HG03175 (cell line): ENCODE measurements around the gene ELSPBP1.
"Not testable (repeated sequence)": the region's sequence is repeated elsewhere in the genome, so short reads cannot be mapped to it uniquely, and the experiment has no call there.

Source experiments
- ATAC-seq: cut with Tn5 transposase; IDR thresholded peaks from one replicate; pipeline ENCODE4 v1.9.1; 2021; ENCODE audit warnings: mild to moderate bottlenecking, moderate library complexity; ENCODE audit not compliant: unreplicated experiment

Gene ELSPBP1

GRCh38 chr19:48041877-48042580 lies 47.6 kb downstream of the ELSPBP1 start:
- ATAC-seq = no peak

GRCh38 chr19:48043675-48044258 lies 49.3 kb downstream of the ELSPBP1 start, which contains the start of gene CABP5:
Gene CABP5, minus strand, starts transcription at chr19:48044079. Its CDS starts 157 bp downstream, at chr19:48043922.
- ATAC-seq = no peak

GRCh38 chr19:48044561-48044960 lies 50.1 kb downstream of the ELSPBP1 start:
- ATAC-seq = no peak

- no peak for ATAC-seq
These were observed 57.1 kb downstream of the ELSPBP1 start for GRCh38 chr19:48051335-48052033.

DNA sequence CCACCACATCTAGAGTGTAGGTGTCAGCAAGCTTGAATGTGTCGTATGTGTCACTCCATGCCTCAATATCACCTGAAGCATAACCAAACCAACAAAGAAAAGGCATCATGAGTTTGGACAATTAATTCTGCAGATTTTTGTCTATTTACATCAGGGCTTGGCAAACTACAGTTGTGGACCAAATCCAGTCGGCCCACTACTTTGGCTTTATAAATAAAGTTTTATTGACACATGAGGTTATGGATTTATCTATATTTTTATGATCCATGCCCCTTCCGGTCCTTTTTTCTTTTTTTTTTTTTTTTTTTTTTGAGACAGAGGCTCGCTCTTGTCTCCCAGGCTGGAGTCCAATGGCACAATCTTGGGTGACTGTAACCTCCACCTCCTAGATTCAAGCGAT lies 58.6 kb downstream of the ELSPBP1 start:
- ATAC-seq = no peak

DNA sequence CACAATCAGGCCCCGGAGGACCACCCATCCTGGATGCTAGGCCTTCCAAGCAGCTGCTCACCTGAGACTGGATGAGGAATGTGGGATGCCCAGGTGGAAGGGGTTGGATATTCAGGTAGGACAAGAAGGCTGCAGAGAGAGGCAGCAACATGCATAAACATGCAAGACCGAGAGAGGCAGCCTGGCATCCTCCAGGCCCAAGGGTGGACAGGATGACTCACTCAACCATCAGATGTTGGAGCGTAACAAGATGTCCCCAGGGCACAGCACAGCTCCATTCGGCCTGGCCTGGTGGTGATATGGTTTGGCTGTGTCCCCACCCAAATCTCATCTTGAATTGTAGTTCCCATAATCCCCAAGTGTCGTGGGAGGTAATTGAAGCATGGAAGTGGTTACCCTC lies 59.4 kb downstream of the ELSPBP1 start:
- ATAC-seq = no peak

- ATAC-seq = no peak
These were observed 64.9 kb downstream of the ELSPBP1 start for GRCh38 chr19:48059331-48059730.

DNA sequence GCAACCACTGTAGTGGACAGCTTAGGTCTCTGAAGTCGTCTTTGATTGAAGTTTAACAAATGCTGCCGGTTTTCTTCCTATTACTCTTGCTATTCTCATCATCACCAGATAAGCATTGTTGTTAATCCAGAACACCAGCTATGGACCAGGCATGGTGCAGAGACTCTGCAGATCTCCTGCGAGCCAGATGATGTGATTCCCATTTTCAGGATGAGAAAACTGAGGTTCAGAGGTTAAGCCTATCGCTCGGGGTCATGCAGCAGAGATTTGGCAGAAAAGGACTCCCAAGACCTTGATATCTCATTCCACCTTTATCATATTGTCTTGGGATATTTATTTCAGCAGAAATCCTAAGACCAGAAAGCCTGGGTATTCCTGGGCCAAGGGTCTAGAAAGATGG lies 65.9 kb downstream of the ELSPBP1 start:
- no peak for ATAC-seq

DNA sequence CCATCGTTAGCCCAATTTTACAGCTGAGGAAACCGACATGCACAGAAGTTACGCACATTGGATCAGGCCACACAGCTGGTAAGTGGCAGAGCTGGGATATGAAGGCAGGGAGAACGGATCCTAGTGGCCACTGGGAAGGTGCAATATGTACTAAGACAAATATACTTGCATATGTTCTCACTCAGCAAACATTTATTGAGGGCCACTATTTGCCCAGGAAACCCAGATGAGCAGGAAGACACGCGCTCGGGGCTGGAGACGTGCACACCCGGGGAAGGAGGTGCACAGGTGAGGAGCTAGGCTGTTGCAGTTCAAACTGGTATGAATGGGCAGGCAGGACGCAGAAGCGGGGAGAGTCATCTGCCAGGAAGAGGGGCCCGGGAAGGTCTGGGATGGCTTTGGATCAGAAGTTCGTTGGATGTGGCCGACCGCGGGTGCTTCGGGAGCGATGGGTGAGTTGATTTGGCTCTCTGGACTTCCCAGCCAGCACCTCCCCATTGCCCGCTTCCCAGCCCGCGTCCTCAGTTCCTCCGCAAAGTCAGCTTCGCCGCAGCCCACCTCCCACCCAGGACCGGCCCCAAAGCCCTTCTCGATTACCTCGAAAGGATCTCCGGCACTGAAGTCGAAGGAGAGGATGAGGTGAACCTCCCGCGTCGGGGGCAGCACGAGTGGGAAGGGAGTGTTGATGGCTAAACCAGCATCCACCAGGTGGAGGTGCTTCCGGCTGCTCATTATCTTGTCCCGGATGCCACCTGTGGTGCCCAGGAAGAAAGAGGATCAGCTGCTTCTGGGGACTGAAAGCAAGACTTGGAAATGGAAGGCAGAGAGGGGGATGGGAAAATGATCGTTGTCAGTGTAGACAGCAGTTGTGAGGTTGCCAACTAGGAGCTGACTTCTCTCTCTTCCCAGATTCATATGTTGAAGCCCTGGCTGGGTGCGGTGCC lies 67.2 kb downstream of the ELSPBP1 start:
- ATAC-seq = no peak

GRCh38 chr19:48064509-48064908 lies 70.1 kb downstream of the ELSPBP1 start:
- no peak for ATAC-seq

DNA sequence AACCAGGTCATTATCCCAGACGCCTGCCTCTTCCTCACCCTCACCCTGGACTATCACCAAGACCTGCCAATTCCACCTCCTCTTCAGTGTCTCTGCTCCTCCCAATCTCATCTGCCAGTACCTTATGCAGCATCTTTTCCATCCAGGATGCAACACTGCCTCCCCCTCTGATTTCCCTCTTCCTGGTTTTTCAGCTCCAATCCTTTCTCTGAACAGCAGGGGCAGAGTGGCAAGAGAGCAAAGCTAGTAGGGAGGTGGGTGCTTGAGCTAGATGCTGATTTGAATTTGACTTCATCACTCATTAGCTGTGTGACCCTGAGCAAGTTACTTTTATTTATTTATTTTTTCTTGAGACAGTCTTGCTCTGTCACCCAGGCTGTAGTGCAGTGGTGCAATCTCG lies 75.0 kb downstream of the ELSPBP1 start:
- ATAC-seq = no peak

- not testable (repeated sequence) for ATAC-seq
These were observed 75.8 kb downstream of the ELSPBP1 start for GRCh38 chr19:48070177-48070769.
